Measurements from ENCODE around the gene SYT12.

The SYT12 gene

DNA sequence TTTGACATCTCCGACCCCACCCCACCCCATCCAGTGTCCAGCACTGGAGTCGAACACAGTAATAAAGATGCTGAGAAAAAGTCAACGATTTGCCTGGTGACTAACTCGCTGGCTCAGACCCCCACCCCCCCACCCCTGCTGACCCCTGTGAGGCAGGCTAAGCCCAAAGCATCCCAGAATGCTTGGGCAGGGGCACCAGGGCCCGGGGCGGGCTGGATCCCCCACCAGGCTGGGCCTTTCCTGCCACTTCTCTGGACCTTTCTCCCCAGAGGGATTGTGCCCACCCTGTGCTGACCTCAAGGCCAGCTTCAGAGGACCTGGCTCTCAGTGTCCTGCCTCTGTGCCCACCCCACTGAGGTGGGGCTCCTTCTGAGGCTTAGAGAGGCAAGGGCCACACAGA, 46.0 kb upstream of the SYT12 start:
- TF ChIP-seq SIN3A (IDR thresholded peaks at IDR 0.05; ENCODE audit: borderline replicate concordance, insufficient read depth, low read length), result no peak
- TF ChIP-seq, protein P1, sequence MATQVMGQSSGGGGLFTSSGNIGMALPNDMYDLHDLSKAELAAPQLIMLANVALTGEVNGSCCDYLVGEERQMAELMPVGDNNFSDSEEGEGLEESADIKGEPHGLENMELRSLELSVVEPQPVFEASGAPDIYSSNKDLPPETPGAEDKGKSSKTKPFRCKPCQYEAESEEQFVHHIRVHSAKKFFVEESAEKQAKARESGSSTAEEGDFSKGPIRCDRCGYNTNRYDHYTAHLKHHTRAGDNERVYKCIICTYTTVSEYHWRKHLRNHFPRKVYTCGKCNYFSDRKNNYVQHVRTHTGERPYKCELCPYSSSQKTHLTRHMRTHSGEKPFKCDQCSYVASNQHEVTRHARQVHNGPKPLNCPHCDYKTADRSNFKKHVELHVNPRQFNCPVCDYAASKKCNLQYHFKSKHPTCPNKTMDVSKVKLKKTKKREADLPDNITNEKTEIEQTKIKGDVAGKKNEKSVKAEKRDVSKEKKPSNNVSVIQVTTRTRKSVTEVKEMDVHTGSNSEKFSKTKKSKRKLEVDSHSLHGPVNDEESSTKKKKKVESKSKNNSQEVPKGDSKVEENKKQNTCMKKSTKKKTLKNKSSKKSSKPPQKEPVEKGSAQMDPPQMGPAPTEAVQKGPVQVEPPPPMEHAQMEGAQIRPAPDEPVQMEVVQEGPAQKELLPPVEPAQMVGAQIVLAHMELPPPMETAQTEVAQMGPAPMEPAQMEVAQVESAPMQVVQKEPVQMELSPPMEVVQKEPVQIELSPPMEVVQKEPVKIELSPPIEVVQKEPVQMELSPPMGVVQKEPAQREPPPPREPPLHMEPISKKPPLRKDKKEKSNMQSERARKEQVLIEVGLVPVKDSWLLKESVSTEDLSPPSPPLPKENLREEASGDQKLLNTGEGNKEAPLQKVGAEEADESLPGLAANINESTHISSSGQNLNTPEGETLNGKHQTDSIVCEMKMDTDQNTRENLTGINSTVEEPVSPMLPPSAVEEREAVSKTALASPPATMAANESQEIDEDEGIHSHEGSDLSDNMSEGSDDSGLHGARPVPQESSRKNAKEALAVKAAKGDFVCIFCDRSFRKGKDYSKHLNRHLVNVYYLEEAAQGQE (IDR thresholded peaks at IDR 0.05; ENCODE audit: insufficient read depth in 1 of 2, low read depth in 2 of 2, low read length in 2 of 2), result no peak
- no peak for TF ChIP-seq TAF1 (IDR thresholded peaks at IDR 0.05; ENCODE audit: borderline replicate concordance, insufficient read depth, low read length)
- no peak for TF ChIP-seq FOXP2 (optimal IDR thresholded peaks at IDR 0.05; ENCODE audit: borderline replicate concordance, extremely low read depth, extremely low read length, insufficient read depth)
- TF ChIP-seq POLR2AphosphoS5 (IDR thresholded peaks at IDR 0.05; ENCODE audit: low read depth, low read length), result no peak

DNA sequence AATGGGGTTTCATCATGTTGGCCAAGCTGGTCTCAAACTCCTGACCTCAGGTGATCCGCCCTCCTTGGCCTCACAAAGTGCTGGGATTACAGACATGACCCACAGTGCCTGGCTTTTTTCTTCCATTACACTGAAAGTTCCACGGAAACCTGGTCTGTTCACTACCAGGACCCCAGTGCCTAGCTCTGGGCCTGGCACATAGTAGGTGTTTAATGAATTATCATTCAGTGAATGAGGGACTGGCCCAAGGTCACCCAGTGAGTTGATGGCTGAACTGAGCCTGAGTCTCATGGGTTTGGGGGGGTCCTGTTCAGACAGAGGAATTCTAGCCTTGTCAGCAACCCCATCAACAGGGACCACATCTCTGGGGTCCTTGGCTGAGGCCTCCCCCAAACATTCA, 44.7 kb upstream of the SYT12 start:
- TF ChIP-seq TAF1 (IDR thresholded peaks at IDR 0.05; ENCODE audit: borderline replicate concordance, insufficient read depth, low read length) (no peak), FOXP2 (optimal IDR thresholded peaks at IDR 0.05; ENCODE audit: borderline replicate concordance, extremely low read depth, extremely low read length, insufficient read depth) (no peak)
- TF ChIP-seq, protein P1 (IDR thresholded peaks at IDR 0.05; ENCODE audit: insufficient read depth in 1 of 2, low read depth in 2 of 2, low read length in 2 of 2), result no peak

DNA sequence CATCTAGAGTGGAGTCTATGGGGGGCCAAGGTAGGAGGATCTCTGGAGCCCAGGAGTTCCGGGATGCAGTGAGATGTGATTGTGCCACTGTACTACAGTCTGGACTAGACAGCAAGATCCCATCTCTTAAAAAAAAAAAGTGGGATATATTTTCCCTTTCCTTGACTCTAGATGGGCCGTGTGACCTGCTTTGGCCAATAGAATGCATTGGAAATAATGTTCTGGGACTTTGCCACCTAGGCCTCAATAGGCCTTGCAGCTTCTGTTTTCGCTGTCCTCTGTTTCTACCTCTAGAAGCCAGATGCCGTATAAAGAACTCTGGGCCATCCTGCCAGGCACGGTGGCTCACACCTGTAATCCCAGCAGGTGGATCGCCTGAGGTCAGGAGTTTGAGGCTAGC, 44.2 kb upstream of the SYT12 start:
- TF ChIP-seq, protein P1 (IDR thresholded peaks at IDR 0.05; ENCODE audit: insufficient read depth in 1 of 2, low read depth in 2 of 2, low read length in 2 of 2), result no peak
- TF ChIP-seq POLR2AphosphoS5 (IDR thresholded peaks at IDR 0.05; ENCODE audit: low read depth, low read length) (no peak), SIN3A (IDR thresholded peaks at IDR 0.05; ENCODE audit: borderline replicate concordance, insufficient read depth, low read length) (no peak), TAF1 (IDR thresholded peaks at IDR 0.05; ENCODE audit: borderline replicate concordance, insufficient read depth, low read length) (no peak), FOXP2 (optimal IDR thresholded peaks at IDR 0.05; ENCODE audit: borderline replicate concordance, extremely low read depth, extremely low read length, insufficient read depth) (no peak)

DNA sequence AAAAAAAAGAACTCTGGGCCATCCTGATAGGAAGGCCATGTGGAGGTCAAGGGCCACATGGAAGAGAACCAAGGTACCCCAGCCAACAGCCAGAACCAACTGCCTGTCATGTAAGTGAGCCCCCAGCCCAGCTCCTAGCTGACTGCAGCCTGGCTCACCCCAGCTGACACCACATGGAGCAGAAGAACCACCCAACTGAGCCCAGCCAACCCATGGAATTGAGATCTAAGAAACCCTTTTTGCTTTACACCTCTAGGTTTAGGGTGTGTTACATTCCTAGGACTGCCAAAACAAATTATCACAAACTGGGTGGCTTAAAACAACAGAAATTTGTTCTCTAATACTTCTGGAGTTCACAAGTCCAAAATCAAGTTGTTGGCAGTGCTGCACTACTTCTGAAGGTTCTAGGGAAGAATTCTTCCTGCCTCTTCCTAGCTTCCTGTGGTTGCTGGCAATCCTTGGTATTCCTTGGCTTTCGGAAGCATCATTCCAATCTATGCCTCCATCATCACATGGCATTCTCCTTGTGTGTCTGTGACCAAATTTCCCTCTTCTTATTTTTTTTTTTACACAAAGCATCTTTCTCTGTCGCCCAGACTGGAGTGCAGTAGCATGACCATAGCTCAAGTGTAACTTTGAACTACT, 43.5 kb upstream of the SYT12 start:
- TF ChIP-seq, protein P1 (IDR thresholded peaks at IDR 0.05; ENCODE audit: insufficient read depth in 1 of 2, low read depth in 2 of 2, low read length in 2 of 2), result no peak
- TF ChIP-seq FOXP2 (optimal IDR thresholded peaks at IDR 0.05; ENCODE audit: borderline replicate concordance, extremely low read depth, extremely low read length, insufficient read depth) (no peak), TAF1 (IDR thresholded peaks at IDR 0.05; ENCODE audit: borderline replicate concordance, insufficient read depth, low read length) (no peak)
